HG03354 (cell line): ENCODE results near the gene GMCL2.

Experiments used
- ATAC-seq: cut with Tn5 transposase; IDR thresholded peaks from one replicate; pipeline ENCODE4 v1.9.1; 2021; ENCODE audit warnings: mild to moderate bottlenecking; ENCODE audit not compliant: unreplicated experiment, poor library complexity, severe bottlenecking

GMCL2 gene

GRCh38 chr5:178192787-178193186 lies 5.6 kb upstream of the GMCL2 start:
- no peak for ATAC-seq

GRCh38 chr5:178192244-178192643 lies 5.1 kb upstream of the GMCL2 start:
- ATAC-seq = no peak

GRCh38 chr5:178191661-178192060 lies 4.5 kb upstream of the GMCL2 start:
- ATAC-seq = no peak

GRCh38 chr5:178189433-178189832 lies 2.3 kb upstream of the GMCL2 start:
- no peak for ATAC-seq

- ATAC-seq = no peak
Measured at GRCh38 chr5:178186427-178186826, 744 bp downstream of the GMCL2 start.

- ATAC-seq = no peak
Measured at GRCh38 chr5:178182158-178182876, 4.9 kb downstream of the GMCL2 start.

- ATAC-seq = no peak
Measured at GRCh38 chr5:178180141-178180863, 6.9 kb downstream of the GMCL2 start.

- no peak for ATAC-seq
Measured at GRCh38 chr5:178177569-178177968, 9.6 kb downstream of the GMCL2 start.

- ATAC-seq = no peak
Measured at GRCh38 chr5:178176791-178177190, 10.4 kb downstream of the GMCL2 start.

- ATAC-seq = no peak
Measured at GRCh38 chr5:178174456-178174855, 12.7 kb downstream of the GMCL2 start.

- ATAC-seq = no peak
Measured at GRCh38 chr5:178170455-178170854, 16.7 kb downstream of the GMCL2 start.

- no peak for ATAC-seq
Measured at GRCh38 chr5:178165581-178165980, 21.6 kb downstream of the GMCL2 start.

- ATAC-seq = peak; percentile 95
Measured at GRCh38 chr5:178163772-178164735, 23.1 kb downstream of the GMCL2 start.

- ATAC-seq = no peak
Measured at GRCh38 chr5:178162481-178162880, 24.7 kb downstream of the GMCL2 start.

- ATAC-seq = no peak
Measured at GRCh38 chr5:178160176-178160575, 27.0 kb downstream of the GMCL2 start.

GRCh38 chr5:178155065-178155464 lies 32.1 kb downstream of the GMCL2 start:
- ATAC-seq = no peak

GRCh38 chr5:178153530-178154340 lies 33.4 kb downstream of the GMCL2 start, which contains the start of gene NHP2:
Gene NHP2 (minus strand): TSS chr5:178153885. CDS start chr5:178153817, 68 bp downstream.
- ATAC-seq = peak; percentile 99

- ATAC-seq = no peak
Measured at GRCh38 chr5:178152491-178153444, 34.4 kb downstream of the GMCL2 start.
